Lung (tissue), 12 donors: Measurements from ENCODE around the gene CDH4. TPM values are rescaled to one million over a fixed set of nuclear protein-coding genes. Genes with fewer than 3 reads are reported as not detected.

Source experiments
- ATAC-seq: fragments of 200-7000 bp; cut with Tn5 transposase; one replicate; pipeline ENCODE4 v1.9.1; 2020; ENCODE audit warnings: moderate number of reproducible peaks; ENCODE audit not compliant: insufficient read depth, low FRiP score
- DNase-seq, 3 donors: peaks; one replicate each; pipeline ENCODE4 v3.0.0-alpha.2; 2013 to 2017
- H3K27ac ChIP-seq, 2 donors: one replicate each; pipeline ENCODE4 v1.5.1; 2013; ENCODE audit warnings: mild to moderate bottlenecking in 2 of 2, moderate library complexity in 2 of 2, control low read depth in 1 of 2, inconsistent platforms in 1 of 2, low read depth in 1 of 2, low read length in 1 of 2
- H3K27me3 ChIP-seq, 3 donors: one replicate each; pipeline ENCODE4 v1.5.1; 2013; ENCODE audit warnings: low read length in 2 of 3; ENCODE audit not compliant: control insufficient read depth in 3 of 3, insufficient read depth in 3 of 3
- H3K36me3 ChIP-seq, 4 donors: one replicate each; pipeline ENCODE4 v1.5.1; 2013; ENCODE audit warnings: low read length in 4 of 4, mild to moderate bottlenecking in 1 of 4, moderate library complexity in 1 of 4; ENCODE audit not compliant: control insufficient read depth in 4 of 4, insufficient read depth in 4 of 4
- H3K4me1 ChIP-seq, 5 donors: one replicate each; pipeline ENCODE4 v1.5.1; 2013; ENCODE audit warnings: low read length in 5 of 5, mild to moderate bottlenecking in 2 of 5, moderate library complexity in 1 of 5; ENCODE audit not compliant: control insufficient read depth in 5 of 5, insufficient read depth in 5 of 5
- H3K4me3 ChIP-seq: one replicate; pipeline ENCODE4 v1.5.1; 2013; ENCODE audit warnings: mild to moderate bottlenecking, control low read depth, moderate library complexity
- H3K9ac ChIP-seq, 2 donors: one replicate each; pipeline ENCODE4 v1.5.1; 2013; ENCODE audit warnings: low read length in 2 of 2, control low read depth in 1 of 2; ENCODE audit not compliant: insufficient read depth in 1 of 2
- H3K9me3 ChIP-seq, 4 donors: one replicate each; pipeline ENCODE4 v1.5.1; 2013; ENCODE audit warnings: low read length in 3 of 4, mild to moderate bottlenecking in 1 of 4, moderate library complexity in 1 of 4; ENCODE audit not compliant: control insufficient read depth in 4 of 4, insufficient read depth in 3 of 4
- CTCF ChIP-seq: IDR thresholded peaks from 2 replicates; pipeline ENCODE4 v1.5.1; 2012; ENCODE audit warnings: mild to moderate bottlenecking; ENCODE audit errors: control extremely low read depth, extremely low read depth
- WGBS, 2 donors: extraction: QIAGEN DNeasy Blood & Tissue Kit; methylation state at CpG; one replicate each; pipeline ENCODE4 v1.1.7; 2013; 5-methylcytosine and 5-hydroxymethylcytosine counted together
- polyA plus RNA-seq, 2 donors: library from polyadenylated mRNA; stranded (reverse); fragments of 200-250 nt; gene quantifications; one replicate each; pipeline ENCODE4 v1.2.1, GENCODE V29; 2013
- total RNA-seq, 2 donors: library from RNA; depleted of rRNA in 1 of 2; stranded (reverse); fragments of >200 nt in 1 of 2; gene quantifications; one replicate each; pipeline ENCODE4 v1.2.1, GENCODE V29; 2014 to 2021
- donor health status: control.
- donor health status: control.
- donor health status: Bipolar disorder and iron deficiency.
- donor health status: healthy.
- donor health status: DM: yes; HTN: yes; CAD: no.

CDH4 gene
- total and polyA plus RNA-seq, 4 donors: 0.10 to 2.1 (median 0.34) TPM

DNA sequence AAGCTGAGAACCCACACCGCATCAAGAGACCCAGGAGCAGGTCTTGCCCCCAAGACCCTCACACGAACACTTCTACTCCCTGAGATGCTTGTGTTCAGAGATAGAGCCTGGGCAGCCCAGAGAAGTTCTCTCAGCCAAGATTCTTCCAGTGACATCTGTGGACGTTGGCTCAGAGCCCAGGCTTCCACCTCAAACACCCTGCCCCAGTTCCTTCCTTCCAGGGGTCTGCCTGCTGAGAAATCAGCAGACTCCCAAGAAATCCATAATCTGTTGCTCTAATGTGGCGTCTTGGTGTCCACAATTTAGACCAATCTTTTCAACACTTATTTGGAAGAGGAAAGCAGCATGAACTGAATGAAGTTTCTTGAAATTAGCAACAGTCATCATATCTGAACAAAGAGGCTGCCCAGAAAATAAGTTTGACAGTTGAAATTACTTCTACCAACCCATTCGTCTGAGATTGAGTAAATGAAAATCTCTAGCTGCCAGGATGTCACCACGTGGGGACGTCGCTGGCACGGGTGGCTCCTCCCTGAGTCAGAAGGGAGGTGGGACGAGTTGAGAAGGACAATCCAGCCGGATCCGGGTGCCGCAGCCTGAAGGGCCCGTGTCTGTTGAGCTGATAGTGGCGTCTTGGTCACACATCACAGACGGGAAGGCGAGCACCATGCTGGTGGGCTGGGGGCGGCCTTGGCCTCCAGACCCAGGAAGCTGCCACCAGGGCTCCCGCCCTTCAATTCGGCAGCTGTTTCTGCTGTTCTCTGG lies 412.7 kb downstream of the CDH4 start:
- WGBS, 2 donors: 56 to 74% methylated on average over 20 of the region's 20 CpGs
- ATAC-seq (no peak), DNase-seq (peak; percentile 49 to 61 (median 55))
- Histone ChIP-seq H3K9me3 (peaks cover 0 to 2% (median 0%) of the 10 kb centered on the region in 4 donors), H3K9ac (no peak overlapping the region), H3K4me3 (no peak overlapping the region), H3K27me3 (peaks cover 0 to 5% (median 0%) of the 10 kb centered on the region in 3 donors), H3K27ac (no peak overlapping the region), H3K4me1 (peaks cover 0 to 19% (median 5%) of the 10 kb centered on the region in 5 donors), H3K36me3 (no peaks in the 10 kb centered on the region)
- no peak for TF ChIP-seq CTCF

- Histone ChIP-seq H3K9me3 (peaks cover 0 to 2% (median 0%) of the 10 kb centered on the region in 4 donors), H3K4me1 (peaks cover 0 to 19% (median 5%) of the 10 kb centered on the region in 5 donors), H3K36me3 (no peaks in the 10 kb centered on the region), H3K9ac (no peak overlapping the region), H3K27ac (no peak overlapping the region), H3K4me3 (no peak overlapping the region), H3K27me3 (peaks cover 0 to 5% (median 0%) of the 10 kb centered on the region in 3 donors)
- 73 to 80% methylated on average over 32 of the region's 32 CpGs for WGBS, 2 donors
- no peak for TF ChIP-seq CTCF
- ATAC-seq (no peak), DNase-seq (peak in 1 of 3 donors; percentile 18)
Measured at GRCh38 chr20:61665528-61666470, 413.7 kb downstream of the CDH4 start.

- no peak for TF ChIP-seq CTCF
- peaks cover 0 to 5% (median 0%) of the 10 kb centered on the region in 3 donors for H3K27me3 ChIP-seq
- ATAC-seq (no peak), DNase-seq (no peak)
- H3K36me3 ChIP-seq: no peaks in the 10 kb centered on the region
- H3K27ac ChIP-seq: no peak overlapping the region
- peaks cover 0 to 19% (median 5%) of the 10 kb centered on the region in 5 donors for H3K4me1 ChIP-seq
- H3K9me3 ChIP-seq: peaks cover 0 to 2% (median 0%) of the 10 kb centered on the region in 4 donors
- 77 to 84% methylated on average over 9 of the region's 9 CpGs for WGBS, 2 donors
- no peak overlapping the region for H3K9ac ChIP-seq
- no peak overlapping the region for H3K4me3 ChIP-seq
Measured at GRCh38 chr20:61666471-61666832, 414.4 kb downstream of the CDH4 start.
